Effector memory CD4-positive, alpha-beta T cell (primary cell): ENCODE measurements around the gene SPPL3.

Experiments used
- DNase-seq, 3 donors: peaks; one replicate each; pipeline ENCODE4 v3.0.0-alpha.2; 2020
- H3K27ac ChIP-seq: 2 replicates; pipeline ENCODE4 v1.7.0; 2013; ENCODE audit warnings: mild to moderate bottlenecking, low read length, moderate library complexity; ENCODE audit not compliant: insufficient read depth, poor library complexity, severe bottlenecking
- H3K27me3 ChIP-seq: replicated peaks from 2 replicates; pipeline ENCODE4 v1.7.0; 2013; ENCODE audit warnings: mild to moderate bottlenecking, low read length; ENCODE audit not compliant: insufficient read depth, control insufficient read depth, poor library complexity, severe bottlenecking
- H3K36me3 ChIP-seq: 2 replicates; pipeline ENCODE4 v1.7.0; 2013; ENCODE audit warnings: mild to moderate bottlenecking, low read length, moderate library complexity; ENCODE audit not compliant: control insufficient read depth, insufficient read depth
- H3K4me1 ChIP-seq: 2 replicates; pipeline ENCODE4 v1.7.0; 2013; ENCODE audit warnings: low read length, mild to moderate bottlenecking; ENCODE audit not compliant: control insufficient read depth, insufficient read depth, poor library complexity, severe bottlenecking
- H3K4me3 ChIP-seq: 2 replicates; pipeline ENCODE4 v1.7.0; 2013; ENCODE audit warnings: low read length, low read depth, mild to moderate bottlenecking; ENCODE audit not compliant: insufficient read depth, poor library complexity, severe bottlenecking
- H3K9me3 ChIP-seq: 2 replicates; pipeline ENCODE4 v1.7.0; 2013; ENCODE audit warnings: mild to moderate bottlenecking, low read length, moderate library complexity; ENCODE audit not compliant: control insufficient read depth

Gene SPPL3

GRCh38 chr12:120810021-120810420 lies 94.1 kb downstream of the SPPL3 start:
- DNase-seq: no peak
- Histone ChIP-seq H3K9me3 (no peaks in the 10 kb centered on the region), H3K4me3 (no peak overlapping the region), H3K27me3 (no peaks in the 10 kb centered on the region), H3K36me3 (peaks cover 4% of the 10 kb centered on the region), H3K4me1 (no peaks in the 10 kb centered on the region), H3K27ac (no peak overlapping the region)

DNA sequence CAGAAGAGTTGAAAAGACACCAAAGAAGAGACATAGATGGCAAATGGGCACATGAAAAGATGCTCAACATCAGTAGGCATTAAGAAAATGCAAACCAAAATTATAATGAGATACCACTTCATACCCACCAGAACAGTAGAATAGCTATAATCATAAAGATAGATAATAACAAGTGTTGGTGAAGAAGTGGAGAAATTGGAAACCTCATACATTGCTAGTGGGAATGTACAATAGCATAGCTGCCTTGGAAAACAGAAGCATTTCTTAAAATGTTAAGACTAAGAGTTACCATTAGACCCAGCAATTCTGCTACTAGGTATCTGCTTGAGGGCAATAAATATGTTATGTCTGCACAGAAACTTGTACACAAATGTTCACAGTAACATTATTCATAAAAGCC lies 99.7 kb downstream of the SPPL3 start:
- no peak for DNase-seq
- H3K4me1 ChIP-seq: no peaks in the 10 kb centered on the region
- H3K36me3 ChIP-seq: peaks cover 8% of the 10 kb centered on the region
- no peaks in the 10 kb centered on the region for H3K9me3 ChIP-seq
- H3K27me3 ChIP-seq: no peaks in the 10 kb centered on the region
- no peak overlapping the region for H3K4me3 ChIP-seq
- H3K27ac ChIP-seq: no peak overlapping the region

DNA sequence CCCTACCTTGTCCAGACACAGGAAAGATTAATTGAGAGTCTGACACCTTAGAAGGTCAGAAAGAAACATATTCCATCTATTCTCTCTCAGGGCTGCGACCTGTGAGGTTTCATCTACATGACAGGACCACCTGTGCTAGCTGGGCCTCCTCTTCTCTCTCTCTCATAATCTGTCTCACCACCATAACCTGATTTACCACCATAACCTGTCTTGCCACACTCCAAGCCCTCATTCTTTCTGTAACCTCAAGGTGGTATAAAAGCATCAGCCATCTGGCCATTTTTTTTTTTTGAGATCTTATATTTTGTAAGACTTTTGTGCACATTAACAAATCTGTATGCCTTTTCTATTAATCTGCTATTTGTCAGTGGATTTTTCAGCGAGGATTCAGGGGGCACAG lies 103.0 kb downstream of the SPPL3 start:
- Histone ChIP-seq H3K4me3 (no peak overlapping the region), H3K9me3 (no peaks in the 10 kb centered on the region), H3K36me3 (peaks cover 7% of the 10 kb centered on the region), H3K4me1 (no peaks in the 10 kb centered on the region), H3K27ac (no peak overlapping the region), H3K27me3 (no peaks in the 10 kb centered on the region)
- no peak for DNase-seq

- Histone ChIP-seq H3K27me3 (no peaks in the 10 kb centered on the region), H3K9me3 (peaks cover 4% of the 10 kb centered on the region), H3K27ac (no peak overlapping the region), H3K36me3 (peaks cover 7% of the 10 kb centered on the region), H3K4me1 (no peaks in the 10 kb centered on the region), H3K4me3 (no peak overlapping the region)
- DNase-seq: no peak
These were observed 103.5 kb downstream of the SPPL3 start for GRCh38 chr12:120800665-120801064.

- Histone ChIP-seq H3K36me3 (peaks cover 10% of the 10 kb centered on the region), H3K27me3 (no peaks in the 10 kb centered on the region), H3K27ac (no peak overlapping the region), H3K9me3 (peaks cover 5% of the 10 kb centered on the region), H3K4me3 (no peak overlapping the region), H3K4me1 (no peaks in the 10 kb centered on the region)
- DNase-seq: no peak
These were observed 104.7 kb downstream of the SPPL3 start for GRCh38 chr12:120799243-120800045.

DNA sequence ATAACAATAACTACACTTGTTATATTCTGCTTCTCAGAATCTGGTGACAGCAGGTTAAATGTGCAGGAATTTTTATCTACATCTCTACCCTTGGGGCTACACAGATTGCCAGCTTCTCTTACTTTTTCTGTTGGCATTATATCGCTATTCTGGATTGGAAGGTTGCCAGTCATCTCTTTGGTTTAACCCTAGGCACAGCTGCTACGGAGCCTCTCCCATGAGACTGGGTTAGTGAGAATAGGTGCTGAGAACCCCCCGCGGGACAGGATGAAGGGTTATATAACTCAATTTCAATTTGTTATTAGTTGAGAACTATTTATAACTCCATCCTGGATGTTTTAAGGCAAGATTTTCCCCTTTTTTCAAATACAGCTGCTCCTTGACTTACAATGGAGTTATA lies 105.5 kb downstream of the SPPL3 start:
- Histone ChIP-seq H3K4me1 (no peaks in the 10 kb centered on the region), H3K9me3 (peaks cover 5% of the 10 kb centered on the region), H3K27me3 (no peaks in the 10 kb centered on the region), H3K4me3 (no peak overlapping the region), H3K36me3 (peaks cover 10% of the 10 kb centered on the region), H3K27ac (no peak overlapping the region)
- DNase-seq: no peak

GRCh38 chr12:120797677-120798642 lies 106.2 kb downstream of the SPPL3 start:
- H3K27ac ChIP-seq: no peak overlapping the region
- H3K36me3 ChIP-seq: peaks cover 10% of the 10 kb centered on the region
- no peak overlapping the region for H3K4me3 ChIP-seq
- DNase-seq: no peak
- H3K27me3 ChIP-seq: no peaks in the 10 kb centered on the region
- peaks cover 5% of the 10 kb centered on the region for H3K9me3 ChIP-seq
- H3K4me1 ChIP-seq: no peaks in the 10 kb centered on the region

DNA sequence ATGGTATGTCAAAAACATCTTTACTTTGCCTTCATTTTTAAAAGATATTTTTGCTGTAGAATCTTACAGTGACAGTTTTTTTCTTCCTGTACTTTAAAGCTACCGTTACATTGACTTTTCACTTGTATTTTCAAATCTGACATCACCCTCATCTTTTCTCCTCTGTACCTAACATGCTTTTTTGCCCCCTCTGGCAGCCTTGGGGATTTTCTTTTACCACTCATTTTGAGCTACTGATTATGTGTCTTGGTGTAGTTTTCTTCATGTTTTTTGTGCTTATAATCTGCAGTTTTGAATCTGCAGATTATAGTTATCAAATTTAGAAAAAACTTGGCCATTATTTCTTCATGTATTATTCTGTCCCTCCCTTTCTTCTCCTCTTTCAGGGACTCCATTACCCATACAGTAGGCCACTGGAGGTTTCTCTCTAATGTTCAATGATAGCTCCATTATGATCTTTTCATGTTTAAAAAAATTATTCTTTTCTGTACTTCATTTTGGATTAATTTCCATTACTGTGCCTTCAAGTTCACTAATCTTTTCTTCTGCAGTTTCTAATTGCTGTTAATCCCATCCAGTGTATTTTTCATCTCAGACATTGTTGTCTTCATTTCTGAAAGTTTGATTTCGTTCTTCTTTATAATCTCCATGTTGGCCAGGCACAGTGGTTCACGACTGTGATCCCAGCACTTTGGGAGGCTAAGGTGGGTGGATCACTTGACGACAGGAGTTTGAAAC lies 108.5 kb downstream of the SPPL3 start:
- H3K27me3 ChIP-seq: no peaks in the 10 kb centered on the region
- no peak for DNase-seq
- no peak overlapping the region for H3K4me3 ChIP-seq
- H3K36me3 ChIP-seq: peaks cover 10% of the 10 kb centered on the region
- H3K27ac ChIP-seq: no peak overlapping the region
- H3K9me3 ChIP-seq: peaks cover 5% of the 10 kb centered on the region
- no peaks in the 10 kb centered on the region for H3K4me1 ChIP-seq

DNA sequence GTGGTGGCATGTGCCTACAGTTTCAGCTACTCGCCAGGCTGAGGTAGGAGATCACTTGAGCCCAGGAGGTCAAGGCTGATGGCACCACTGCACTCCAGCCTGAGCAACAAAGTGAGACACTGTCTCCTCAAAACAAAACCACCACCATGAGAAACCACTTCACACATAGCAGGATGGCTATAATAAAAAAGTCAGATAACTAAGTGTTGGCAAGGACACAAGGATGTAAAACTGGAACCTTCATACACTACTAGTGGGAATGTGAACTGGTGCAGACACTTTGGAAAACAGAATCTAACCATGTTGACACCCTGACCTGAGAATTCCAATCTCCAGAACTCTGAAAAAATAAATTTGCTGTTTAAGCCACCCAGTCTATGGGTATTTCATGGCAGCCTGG lies 110.8 kb downstream of the SPPL3 start:
- H3K27me3 ChIP-seq: no peaks in the 10 kb centered on the region
- no peak overlapping the region for H3K4me3 ChIP-seq
- H3K4me1 ChIP-seq: no peaks in the 10 kb centered on the region
- DNase-seq: no peak
- H3K36me3 ChIP-seq: peaks cover 4% of the 10 kb centered on the region
- no peak overlapping the region for H3K27ac ChIP-seq
- H3K9me3 ChIP-seq: peaks cover 5% of the 10 kb centered on the region
